Left kidney (tissue), 8 donors: Measurements from ENCODE around the gene THUMPD3. TPM values are rescaled to one million over a fixed set of nuclear protein-coding genes. Genes with fewer than 3 reads are reported as not detected.

ENCODE experiments used
- DNase-seq: peaks from one replicate; pipeline ENCODE4 v3.0.0-alpha.2; 2013
- long read RNA-seq, 8 donors: transcript quantifications; one replicate each; lab custom pipeline, GENCODE V29; 2026
- polyA plus RNA-seq: library from polyadenylated mRNA; unstranded; fragments of 120-200 nt; gene quantifications from one replicate; pipeline ENCODE4 v1.2.1, GENCODE V29; 2013; ENCODE audit not compliant: insufficient read length

Gene THUMPD3, protein sequence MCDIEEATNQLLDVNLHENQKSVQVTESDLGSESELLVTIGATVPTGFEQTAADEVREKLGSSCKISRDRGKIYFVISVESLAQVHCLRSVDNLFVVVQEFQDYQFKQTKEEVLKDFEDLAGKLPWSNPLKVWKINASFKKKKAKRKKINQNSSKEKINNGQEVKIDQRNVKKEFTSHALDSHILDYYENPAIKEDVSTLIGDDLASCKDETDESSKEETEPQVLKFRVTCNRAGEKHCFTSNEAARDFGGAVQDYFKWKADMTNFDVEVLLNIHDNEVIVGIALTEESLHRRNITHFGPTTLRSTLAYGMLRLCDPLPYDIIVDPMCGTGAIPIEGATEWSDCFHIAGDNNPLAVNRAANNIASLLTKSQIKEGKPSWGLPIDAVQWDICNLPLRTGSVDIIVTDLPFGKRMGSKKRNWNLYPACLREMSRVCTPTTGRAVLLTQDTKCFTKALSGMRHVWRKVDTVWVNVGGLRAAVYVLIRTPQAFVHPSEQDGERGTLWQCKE
- 73.7 TPM for polyA plus RNA-seq
- long read RNA-seq, donor 1, partial matches to known transcripts = 0 of 6 reads
- long read RNA-seq, donor 1, other reads (novel, unspliced or antisense) = 0 of 6 reads
- long read RNA-seq, donor 2, partial matches to known transcripts = 15 of 17 reads
- long read RNA-seq, donor 2, other reads (novel, unspliced or antisense) = 0 of 17 reads
- long read RNA-seq, donor 3, partial matches to known transcripts = 9 of 10 reads
- long read RNA-seq, donor 3, other reads (novel, unspliced or antisense) = 0 of 10 reads
- long read RNA-seq, donor 4, partial matches to known transcripts = 10 of 10 reads
- long read RNA-seq, donor 4, other reads (novel, unspliced or antisense) = 0 of 10 reads
- long read RNA-seq, donor 5, transcript THUMPD3-206 (10 exons, 2,877 nt) = major isoform, 5 of 30 reads
- long read RNA-seq, donor 5, partial matches to known transcripts = 25 of 30 reads
- long read RNA-seq, donor 5, other reads (novel, unspliced or antisense) = 0 of 30 reads
- long read RNA-seq, donor 6, partial matches to known transcripts = 8 of 11 reads
- long read RNA-seq, donor 6, other reads (novel, unspliced or antisense) = 0 of 11 reads
- long read RNA-seq, donor 7, transcript THUMPD3-201 (10 exons, 3,961 nt) = major isoform, 5 of 9 reads
- long read RNA-seq, donor 7, partial matches to known transcripts = 0 of 9 reads
- long read RNA-seq, donor 7, other reads (novel, unspliced or antisense) = 0 of 9 reads
- long read RNA-seq, donor 8 = 0 reads

DNA sequence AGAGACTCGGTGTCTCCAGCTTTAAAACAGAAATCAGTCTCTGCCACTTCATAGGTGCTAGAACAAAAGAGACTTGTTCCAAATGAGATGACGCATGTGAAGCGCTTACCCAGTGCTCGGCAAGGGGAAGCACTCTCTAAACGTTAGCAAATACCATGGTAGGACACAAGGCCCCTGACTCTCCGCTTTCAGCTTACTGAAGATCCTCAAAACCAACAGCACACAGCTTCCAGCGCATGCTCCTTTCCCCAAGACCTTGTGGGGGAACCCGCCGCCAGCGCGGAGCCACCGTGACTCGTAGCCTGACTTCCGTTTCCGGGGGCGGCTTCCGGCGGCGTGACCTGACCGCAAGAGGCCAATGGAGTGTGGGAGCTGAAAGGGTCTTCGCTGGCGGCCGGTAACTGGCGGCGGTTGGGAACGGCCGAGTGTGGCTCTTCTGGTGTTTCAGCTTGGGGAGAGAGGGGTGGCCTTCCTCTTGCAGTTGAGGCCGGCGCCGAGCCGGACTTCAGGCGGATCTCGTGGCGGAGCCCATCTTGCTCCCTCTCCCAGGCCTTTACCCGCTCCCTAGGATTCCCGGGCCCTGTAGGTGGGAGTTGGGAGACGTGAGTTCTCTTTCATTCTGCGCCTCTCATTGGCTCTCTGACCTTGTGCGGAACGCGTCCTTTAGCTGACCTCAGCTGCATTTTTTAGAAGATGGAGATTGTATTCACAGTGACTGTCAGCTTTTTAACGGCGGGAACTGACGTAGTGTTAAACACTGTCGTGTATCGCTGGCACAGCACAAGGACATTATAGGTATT lies at the start of gene THUMPD3:
Gene THUMPD3, plus strand, starts transcription at position 324 of the 800 bp plus-strand sequence. CDS start 2,015 bp downstream, outside the sequence.
- peak; percentile 91 for DNase-seq

DNA sequence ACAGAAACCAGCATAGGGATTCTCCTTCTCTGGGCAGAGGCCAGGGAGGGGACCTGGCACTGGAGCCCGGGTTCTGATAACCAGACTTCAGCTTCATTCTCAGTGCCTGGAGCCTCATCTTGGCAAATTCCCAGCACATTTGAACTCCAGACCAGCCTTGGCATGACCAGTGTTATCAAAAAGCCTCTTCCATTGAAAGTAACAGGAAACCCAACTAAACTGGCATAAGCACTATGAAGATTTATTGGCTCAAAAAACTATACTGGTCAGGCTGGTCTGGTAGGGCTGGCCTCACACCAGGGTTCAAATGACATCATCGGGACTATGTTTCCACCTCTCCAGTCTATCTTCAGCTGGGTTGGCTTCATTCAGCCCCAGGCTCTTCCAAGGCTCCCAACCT lies 48.1 kb upstream of the THUMPD3 start:
- DNase-seq = no peak

DNA sequence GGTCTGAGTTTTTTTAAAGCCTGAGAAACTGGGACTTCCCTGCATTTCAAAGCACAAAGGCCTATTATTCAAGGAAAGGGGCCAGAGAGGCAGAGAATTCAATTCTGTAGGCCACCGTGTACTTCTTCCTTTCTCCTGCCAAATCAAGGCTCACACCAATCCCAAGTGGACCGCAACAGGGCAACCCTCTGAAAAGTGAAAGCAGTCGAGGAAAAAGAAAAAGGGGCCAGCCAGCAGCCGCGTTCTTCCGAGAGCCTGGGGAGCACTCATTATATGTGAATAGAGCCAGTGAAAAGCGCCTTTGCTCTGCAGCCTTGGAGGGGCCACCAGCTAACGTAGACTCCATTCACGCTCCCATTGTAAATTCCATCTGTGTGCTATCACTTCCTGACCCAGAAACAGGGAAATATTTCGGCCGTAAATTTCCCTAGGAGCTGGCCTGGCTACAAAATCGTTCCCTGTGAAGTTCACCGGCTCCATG lies 45.9 kb upstream of the THUMPD3 start:
- peak; percentile 66 for DNase-seq

DNA sequence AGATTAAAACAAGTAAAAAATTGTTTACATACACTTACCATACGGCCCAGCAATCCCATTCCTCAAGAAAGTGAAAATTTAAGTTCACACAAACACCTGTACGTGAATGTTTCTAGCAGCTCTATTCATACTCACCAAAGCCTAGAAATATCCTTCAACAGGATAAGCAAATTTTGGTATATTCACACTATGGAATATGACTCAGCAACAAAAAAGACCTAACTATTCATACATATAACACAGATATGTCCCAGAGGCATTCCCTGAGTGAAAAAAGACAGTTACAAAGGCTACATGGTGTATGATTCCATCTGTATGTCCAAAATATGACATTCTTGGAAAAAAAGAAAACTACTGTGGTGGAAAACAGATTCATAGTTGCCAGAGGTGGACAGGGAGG lies 40.1 kb upstream of the THUMPD3 start:
- no peak for DNase-seq

DNA sequence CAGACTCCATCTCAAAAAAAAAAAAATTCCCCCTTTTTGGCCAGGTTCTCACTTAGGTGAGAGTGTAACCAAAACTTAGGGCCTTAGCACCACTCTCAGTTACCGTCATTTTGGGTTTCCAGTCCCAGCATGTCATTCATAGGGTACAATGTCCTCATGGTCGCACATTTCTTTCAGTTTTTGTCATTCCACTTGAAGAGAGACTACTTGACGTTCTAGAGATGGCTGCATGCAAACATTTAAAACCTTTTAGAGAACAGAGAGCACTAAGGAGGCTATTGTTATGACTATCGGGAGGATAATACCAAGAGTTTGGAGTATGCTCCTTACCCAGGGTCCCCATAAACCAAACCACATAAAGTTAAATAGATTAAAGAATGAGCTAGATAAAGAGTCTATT lies 37.9 kb upstream of the THUMPD3 start:
- no peak for DNase-seq

DNA sequence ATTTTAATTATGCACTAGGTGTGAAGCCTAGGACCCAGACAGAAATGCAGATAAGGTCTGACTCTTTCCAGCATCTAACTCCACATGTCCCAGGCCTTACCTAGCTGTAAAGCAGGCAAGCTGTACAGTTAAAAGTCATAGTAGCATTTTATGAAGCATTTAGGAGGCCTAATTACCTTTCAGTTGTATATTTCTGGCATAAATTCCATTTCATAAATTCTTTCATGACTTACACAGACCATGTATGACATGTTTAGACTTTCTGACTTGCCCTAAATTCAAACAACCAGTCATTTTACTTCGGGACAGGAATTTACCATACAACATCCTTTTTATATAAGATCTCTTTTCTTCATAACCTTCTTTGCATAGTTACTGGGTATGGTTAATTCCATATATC lies 35.3 kb upstream of the THUMPD3 start:
- no peak for DNase-seq

DNA sequence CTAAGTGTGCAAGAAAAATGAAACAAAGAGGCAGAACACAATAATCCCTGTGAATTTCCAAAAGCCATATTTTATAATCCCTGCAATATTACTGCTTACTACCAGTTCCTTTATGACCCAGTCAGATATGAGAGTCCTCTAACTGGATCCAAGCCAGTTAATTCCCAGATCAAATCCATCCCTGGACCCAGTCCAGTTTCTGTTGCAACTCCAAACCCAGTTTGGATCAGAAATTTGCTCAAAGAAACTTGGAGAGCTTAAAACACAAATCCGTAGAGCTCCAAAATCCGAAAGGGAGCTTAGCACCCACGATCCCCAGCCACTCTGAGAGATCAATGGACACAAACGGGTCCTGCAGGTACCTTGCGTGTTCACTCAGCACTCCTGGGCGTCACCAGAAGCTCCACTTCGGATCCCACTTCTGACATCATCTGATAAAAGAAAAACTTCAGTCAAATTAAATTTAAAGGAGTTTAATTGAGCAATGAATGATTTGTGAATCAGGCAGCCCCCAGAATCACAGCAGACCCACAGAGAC lies 32.6 kb upstream of the THUMPD3 start:
- no peak for DNase-seq

DNA sequence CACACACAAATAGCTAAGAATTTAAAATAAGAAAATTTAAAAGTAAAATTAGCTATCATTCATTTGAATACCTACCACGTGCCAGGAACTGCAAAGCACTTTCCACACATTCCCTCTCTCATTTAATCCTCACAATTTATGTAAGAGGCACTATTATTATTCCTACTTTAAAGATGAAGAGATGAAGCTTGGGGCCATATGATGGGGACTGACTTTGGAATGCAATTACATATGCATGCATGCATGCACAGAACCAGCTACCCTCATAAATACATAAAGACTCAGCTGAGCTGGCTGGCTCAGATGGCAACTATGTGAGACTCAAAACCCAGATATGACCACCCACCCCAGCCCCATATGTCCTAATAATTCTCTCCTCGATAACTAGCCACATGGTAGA lies 31.7 kb upstream of the THUMPD3 start:
- no peak for DNase-seq

DNA sequence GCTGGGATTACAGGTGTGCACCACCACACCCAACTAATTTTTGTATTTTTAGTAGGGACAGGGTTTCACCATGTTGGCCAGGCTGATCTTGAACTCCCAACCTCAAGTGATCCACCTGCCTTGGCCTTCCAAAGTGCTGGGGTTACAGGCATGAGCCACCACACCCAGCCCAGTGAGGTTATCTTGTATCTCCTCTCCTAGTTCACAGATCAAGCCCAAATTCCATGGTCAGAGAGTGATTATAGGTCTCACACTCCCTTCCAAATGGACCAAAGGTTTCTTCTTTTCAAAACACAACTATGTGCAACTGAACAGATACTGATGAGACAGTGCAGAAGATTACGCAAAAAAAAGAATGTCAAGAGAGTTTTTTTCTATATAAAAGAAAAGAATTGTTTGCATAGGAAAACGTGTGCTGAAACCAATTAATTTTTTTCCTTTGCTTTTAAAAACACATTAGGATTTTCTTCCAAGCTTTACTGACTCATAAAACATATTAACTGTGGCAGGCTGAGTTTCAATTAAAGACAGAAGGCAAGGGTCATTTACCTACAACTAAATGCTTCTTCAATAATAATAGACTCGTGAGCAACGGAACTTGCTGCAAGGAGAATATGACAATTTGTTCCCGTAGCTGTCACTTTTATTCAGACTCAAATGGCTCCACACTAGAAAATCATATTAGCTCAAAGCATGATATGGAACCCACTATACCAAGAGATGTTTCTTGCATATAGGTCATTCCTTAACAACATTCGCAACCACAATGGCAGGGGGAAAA lies 30.4 kb upstream of the THUMPD3 start:
- DNase-seq = no peak

DNA sequence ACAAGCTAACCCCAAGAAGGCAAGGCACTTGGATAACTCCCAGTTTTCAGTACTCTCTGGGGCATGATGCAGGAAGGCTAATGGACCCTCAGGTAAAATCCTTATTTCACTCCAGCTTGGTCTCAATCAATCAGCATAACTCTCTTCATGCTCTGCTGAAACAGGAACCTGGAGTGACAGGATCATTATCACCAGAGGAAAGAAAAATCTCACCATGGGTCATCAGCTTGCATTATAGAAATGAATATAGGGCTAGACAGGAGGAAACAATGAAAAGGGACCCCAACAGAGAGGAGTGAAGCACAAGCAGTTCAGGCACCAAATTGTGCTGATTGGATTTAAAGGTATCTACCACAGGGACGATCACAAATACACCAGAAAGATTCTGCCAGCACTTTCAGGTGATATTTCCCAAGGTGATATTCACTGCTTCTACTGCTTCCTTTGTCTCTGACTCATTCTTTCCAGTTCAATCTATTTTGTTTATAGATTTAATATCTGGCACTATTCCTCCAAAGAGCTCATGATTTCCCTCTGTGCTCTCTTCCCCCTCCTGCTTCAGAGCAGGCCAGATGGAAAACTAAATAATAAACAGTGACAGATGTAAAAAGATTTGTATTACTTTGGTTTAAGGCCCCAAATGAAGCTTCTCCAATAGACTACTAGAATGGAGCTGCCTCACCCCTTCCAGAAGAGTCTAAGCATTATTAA lies 22.9 kb upstream of the THUMPD3 start:
- DNase-seq = no peak

DNA sequence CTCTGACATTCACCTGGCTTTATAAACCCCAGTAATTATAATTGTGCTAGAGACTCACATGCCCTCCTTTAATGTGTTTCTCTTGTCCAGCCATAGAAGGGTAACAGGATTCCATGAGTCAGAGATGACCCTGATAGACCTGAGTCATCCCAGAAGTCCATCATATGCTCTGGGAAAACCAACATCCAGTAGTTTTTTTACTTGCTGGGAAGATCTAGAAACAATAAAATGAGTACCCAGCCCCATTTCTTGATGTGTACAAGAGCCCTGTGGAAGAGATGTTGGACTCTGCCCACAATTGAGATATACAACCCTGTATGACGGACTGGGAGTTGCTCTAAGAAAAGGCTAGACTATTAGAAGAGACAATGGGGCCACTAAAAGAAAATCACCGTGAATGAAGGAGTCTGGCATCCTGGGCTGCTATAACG lies 22.4 kb upstream of the THUMPD3 start:
- DNase-seq = no peak

DNA sequence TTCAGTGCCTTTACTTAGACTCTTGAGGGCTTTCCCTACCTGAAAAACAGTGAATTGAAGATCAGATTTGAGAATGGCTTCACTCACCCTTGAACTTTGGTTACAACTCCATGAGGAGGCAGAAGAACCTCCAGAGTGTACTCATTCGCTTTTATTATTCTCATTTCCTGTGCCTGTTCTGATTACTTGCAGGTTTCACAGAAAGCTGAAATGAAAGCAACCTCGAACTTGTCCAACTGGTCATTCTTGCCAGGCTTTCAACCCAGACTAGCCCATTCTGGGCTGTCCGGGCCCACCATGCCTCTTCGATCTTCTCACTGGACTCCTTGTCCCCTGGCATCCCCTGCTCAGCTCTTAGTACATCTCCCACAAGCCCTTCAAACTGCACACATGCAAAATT lies 20.2 kb upstream of the THUMPD3 start:
- no peak for DNase-seq

DNA sequence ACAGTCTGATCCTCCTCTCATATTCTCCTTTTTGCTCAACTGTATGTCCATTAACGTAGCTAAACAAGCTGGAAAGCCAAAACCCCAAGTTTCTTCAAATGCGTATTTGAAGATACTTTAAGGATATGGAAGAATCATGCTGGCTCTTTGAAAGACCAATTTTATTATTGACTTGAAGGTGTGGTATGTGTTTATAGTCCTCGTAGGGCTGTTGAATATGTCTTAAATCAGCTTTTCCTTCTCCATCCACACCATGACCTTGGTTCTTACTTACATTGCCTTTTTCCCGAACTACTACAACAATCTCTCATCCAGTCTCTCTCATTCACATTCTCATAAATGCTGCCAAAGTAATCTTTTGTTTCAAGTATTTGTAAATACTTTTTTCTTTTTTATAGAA lies 19.7 kb upstream of the THUMPD3 start:
- no peak for DNase-seq

DNA sequence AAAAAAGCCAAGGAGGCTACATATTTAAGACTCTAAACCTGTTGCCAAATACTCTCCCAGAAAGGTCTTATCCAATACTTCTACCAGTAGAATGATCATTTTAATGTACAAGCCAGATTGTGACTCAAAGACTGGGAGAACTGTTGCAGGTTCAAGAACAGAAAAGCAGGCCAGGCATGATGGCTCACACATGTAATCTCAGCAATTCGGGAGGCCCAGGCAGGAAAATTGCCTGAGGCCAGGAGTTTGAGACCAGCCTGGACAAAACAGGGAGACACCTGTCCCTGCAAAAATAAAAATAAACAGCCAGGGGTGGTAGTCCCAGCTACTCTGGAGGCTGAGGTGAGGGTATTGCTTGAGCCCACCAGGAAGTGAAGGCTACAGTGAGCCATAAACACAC lies 17.8 kb upstream of the THUMPD3 start:
- no peak for DNase-seq

DNA sequence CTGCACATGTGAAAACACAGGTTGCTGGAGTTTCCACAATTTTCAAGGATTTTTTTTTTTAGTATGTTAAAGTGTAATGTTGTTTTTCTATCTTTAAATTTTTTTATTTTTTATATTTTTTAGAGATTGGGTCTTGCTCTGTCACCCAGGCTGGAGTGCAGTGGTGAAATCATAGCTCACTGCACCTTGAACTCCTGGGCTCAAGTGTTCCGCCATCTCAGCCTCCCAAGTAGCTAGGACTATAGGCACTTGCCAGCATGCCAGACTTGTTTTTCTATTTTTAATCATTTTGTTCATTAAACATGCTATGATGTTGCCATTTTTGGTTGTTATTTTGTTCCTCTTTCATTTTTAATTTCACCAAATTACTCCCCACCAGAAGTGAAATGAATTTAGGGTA lies 16.7 kb upstream of the THUMPD3 start:
- DNase-seq = no peak

DNA sequence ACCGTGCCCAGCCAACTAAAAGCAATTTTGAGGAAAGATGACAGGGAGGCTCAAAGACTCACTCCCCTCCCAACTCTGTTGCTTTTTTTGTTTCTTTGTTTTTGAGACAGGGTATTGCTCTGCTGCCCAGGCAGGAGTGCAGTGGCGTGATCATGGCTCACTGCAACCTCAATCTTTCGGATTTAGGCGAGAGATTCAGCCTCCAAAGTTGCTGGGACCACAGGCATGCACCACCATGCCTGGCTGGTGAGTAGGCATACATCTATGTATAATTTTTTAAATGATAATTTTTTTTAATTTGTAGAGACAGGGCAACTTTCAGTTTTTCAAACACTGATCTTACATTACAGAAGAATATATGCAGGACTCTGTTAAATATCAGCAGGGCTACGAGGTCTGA lies 15.8 kb upstream of the THUMPD3 start:
- no peak for DNase-seq

DNA sequence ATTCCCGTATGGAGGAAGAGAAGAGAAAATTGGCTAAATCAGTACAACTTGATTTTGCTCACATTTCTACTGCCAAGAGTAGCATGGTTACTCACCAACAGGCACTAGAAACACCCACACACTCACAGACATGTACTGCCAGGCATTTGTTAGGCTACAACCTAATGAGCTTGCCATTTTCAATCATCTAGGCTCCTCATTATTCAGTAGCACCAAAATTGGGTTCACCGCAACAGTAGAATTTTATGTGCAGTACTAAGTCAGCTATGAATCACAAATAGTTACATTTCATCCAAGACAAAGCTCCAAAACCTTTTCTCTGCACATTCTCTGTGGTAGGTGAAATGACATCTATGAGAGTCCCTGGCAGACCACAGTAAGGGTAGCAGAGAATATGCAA lies 15.0 kb upstream of the THUMPD3 start:
- no peak for DNase-seq

DNA sequence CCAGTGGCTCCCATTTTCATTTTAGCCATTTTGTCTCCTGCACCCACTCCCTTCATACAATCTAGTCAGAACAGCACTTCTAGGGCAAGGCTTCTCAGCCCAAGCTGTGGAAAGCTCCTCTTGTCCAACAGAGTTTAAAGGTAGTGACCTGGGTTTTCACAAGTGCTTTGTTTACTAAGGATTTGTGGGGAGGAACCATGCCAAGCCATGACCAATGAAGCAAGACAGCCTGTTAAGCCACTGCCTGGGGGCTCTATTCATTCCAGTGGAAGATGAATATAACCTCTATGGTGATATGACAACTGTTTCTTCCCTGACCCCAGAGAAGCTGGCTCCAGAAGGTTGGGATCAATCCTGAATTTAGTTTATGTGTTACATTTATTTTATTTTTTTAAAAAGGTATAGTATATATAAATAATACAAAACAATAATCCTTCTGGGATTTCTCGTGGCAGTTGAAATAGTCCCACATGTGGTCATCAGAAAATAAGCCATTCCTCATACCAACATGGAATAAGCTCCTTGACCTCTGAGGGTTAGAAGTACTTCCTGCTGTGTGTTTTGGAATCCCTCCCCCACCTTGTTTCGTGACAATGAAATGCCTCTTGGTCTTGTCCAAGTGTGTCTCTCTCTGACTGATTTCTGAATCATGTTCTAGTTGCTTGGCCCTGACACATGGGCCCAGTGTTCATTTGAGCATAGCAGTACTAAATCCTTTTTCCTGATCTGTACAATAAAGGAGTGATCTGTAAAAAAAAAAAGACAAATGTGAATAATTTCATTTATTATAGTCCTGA lies 13.3 kb upstream of the THUMPD3 start:
- no peak for DNase-seq

DNA sequence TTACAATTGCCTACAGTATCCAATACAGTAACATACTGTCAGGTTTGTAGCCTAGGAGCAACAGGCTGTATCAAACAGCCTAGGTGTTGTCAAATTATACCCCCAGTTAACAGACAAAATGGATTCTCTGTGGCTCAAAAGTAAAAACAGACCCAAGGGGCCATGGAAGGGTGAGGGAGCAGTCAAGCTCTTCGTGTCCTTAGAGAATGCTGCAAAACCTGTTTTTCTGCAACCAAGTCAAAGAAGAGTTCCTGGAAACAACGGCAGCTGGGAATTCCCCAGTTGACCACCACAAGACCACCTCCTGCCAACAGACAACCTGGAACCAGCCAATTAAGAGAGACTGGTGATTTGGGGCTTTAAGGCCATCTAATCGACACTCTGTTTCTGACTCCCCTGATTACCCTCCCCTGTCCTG lies 11.1 kb upstream of the THUMPD3 start:
- no peak for DNase-seq
